Right renal cortex interstitium (tissue), 3 donors: Measurements from ENCODE around the gene PTPN13. TPM values are rescaled to one million over a fixed set of nuclear protein-coding genes. Genes with fewer than 3 reads are reported as not detected.

ENCODE experiments used
- DNase-seq, 3 donors: peaks; one replicate each; pipeline ENCODE4 v3.0.0-alpha.2; 2013; ENCODE audit warnings: low read depth in 3 of 3, low spot score in 2 of 3
- polyA plus RNA-seq, 3 donors: library from polyadenylated mRNA; unstranded; fragments of 120-200 nt; gene quantifications; one replicate each; pipeline ENCODE4 v1.2.1, GENCODE V29; 2013; ENCODE audit not compliant: insufficient read length in 3 of 3

Gene PTPN13
- polyA plus RNA-seq, 3 donors: 128 to 161 (median 139) TPM

GRCh38 chr4:86587381-86588140 is 6.6 kb upstream of the PTPN13 start:
- DNase-seq: no peak

GRCh38 chr4:86592553-86593249 is 1.4 kb upstream of the PTPN13 start:
- DNase-seq: no peak

GRCh38 chr4:86594559-86595425 is 677 bp downstream of the PTPN13 start:
- peak in 2 of 3 donors; percentile 52 to 57 for DNase-seq

DNA sequence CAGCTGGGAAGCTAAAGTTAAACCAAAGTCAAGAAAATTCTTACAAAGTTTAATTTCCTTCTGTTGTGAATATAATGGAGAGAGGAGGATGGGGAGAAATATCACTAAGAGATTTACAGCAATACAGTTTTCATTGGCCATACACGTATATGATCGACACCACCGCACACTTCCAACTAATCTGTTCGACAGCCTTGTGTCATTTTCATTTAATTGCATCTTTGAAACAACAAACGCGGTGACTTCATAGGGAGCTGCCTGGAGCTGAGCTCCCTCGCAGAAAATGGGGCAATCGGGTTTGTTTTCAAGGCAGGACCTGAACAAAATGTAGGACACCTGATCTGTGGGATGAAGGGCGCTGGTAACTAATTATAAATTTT is 1.3 kb downstream of the PTPN13 start:
- peak in 1 of 3 donors; percentile 44 for DNase-seq

DNA sequence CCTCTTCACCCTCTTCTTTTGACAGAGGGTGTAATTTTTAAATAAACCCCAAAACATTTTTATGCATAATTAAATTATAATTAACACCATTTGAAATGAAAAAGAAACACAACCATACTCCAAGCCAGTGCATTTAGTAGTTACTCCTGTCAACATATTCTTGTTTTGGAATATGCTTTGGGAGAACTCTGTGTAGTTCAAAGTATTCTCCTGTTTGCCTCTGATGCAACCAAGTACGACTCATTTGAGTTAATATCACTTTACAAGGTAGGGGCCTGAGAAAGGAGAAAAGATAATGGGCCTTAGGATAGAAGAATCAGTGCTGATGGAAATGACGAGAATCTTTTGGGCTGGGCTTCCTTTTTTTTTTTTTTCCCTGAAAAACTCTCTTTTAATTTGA is 2.7 kb downstream of the PTPN13 start:
- no peak for DNase-seq

DNA sequence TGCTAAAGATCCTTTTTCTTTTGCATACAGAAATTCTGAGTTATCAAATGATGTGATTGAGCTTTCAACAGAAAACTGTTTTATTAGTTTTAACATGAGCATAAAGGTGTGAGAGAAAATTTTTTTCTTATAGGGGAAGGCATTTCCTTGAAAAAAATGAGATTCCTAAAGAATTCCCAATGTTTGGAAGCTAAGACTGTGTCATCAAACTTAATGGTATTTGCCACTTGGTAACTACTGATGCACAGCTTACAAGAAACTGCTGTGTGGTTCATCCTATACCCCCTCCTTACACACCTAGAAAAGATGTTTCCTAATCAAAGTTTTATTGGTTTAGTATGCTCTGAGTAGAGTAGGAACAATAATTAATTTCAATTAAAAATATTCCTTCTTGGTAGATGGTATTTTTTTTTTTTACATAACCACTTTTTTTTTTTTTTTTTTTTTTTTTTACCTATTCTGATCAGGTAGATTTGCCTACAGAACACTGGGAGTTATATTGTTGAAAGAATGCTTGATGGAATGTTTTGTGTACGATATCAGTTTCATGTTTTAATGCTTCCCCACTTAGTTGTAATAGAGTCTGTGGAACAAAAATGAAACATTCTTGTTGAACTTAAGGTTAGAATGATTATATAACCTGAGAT is 6.0 kb downstream of the PTPN13 start:
- no peak for DNase-seq

DNA sequence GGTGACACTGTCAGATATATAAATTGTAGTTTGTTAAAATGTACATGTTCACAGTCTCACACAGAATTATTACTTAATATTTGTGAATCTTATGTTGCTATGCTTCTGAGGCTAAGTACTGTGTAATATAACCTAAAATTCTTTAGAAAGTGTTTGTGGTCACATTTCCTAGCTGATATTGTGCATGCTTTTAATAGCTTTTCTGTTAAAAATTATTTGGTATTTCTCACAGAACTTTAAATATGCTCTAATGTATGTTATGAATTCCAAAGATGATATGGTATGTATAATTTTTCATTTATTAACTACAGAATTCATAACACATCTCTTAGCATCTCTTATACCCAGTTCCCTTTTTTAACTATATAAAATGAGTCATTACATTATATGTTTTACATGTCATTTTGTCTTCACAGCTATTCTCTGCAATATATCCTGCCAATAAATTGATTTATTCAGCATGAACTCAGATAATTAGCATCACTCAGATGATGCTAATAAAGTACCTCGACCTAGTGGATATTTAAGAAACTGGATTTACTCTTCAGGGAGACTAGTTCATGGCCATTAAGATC is 9.3 kb downstream of the PTPN13 start:
- DNase-seq: no peak

DNA sequence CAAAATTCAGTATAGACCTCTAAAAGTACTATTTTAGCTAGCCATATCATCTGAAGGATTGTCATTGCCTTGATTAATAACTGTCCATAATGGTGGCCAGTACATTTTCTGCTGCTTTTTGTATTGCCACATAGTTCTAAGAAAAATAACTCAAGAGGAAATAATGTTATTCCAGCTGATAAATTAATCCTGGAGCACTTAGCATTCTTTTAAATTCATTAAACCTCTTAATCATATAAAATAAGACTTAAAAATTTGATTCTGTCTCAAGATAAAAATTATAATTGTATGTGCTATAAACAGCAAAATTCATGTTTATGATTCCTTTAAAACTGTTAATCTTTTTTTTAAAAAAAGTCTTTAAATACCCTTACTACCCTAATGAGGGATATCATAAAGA is 12.7 kb downstream of the PTPN13 start:
- no peak for DNase-seq

GRCh38 chr4:86608757-86609375 is 14.8 kb downstream of the PTPN13 start:
- no peak for DNase-seq

DNA sequence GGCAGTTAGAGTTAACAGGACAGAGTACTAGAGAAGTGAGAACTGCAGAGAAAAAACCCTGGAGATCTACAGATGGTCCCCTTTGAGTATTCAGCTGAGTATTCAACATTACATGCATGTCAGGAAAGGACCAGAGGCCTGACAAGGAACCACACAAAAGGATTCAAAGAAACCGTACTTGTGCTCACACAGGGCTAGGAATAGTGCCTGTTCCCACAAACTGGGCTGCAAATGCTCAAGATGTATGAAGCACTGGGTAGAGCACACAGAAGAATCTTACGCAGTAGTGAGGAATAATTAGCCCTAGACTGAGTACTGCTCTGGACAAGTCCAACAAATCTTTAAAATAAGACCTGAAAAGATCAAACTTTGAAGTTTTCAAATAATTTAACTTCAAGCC is 17.6 kb downstream of the PTPN13 start:
- no peak for DNase-seq

DNA sequence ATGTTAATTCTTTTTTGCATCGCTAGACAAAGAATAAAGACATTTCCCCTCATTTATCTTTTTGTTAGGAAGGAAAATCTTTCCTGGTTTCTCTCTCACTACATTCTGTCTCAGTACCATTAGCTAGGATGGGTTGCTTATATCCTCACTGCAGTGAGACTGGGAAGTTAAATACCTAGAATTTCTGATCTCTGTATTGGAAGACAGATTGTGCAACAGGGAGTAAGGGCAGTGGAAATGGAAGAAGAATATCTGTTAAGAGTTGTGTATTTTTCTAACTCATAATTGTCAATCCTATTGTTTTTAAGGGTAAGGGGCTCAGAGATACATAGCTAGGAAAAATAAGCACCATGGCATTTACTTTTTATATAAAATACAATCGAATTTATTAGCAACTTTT is 19.6 kb downstream of the PTPN13 start:
- no peak for DNase-seq

- DNase-seq: no peak
These were observed 20.8 kb downstream of the PTPN13 start for GRCh38 chr4:86614865-86615264.

GRCh38 chr4:86615501-86615900 is 21.4 kb downstream of the PTPN13 start:
- DNase-seq: no peak

DNA sequence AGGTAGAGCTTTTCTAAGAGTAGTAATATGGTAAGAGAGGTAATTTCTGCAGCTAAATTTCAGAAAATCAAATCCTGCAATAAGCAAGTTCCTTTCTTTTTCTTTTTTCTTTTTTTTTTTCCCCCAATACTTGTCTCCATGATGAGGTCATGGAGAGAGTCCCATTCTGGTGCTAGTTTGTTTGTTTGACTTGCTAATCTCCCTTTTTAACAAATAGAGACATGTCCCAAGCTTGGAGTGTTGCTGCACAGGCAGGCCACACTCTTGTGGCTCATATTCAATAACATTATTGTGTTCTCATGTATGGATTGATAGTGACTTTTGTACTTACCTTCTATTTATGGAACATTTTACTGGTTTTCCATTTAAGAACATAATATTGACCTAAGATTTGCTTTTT is 25.5 kb downstream of the PTPN13 start:
- no peak for DNase-seq

GRCh38 chr4:86621435-86621834 is 27.3 kb downstream of the PTPN13 start:
- DNase-seq: no peak

- no peak for DNase-seq
These were observed 32.0 kb downstream of the PTPN13 start for GRCh38 chr4:86626066-86626465.

DNA sequence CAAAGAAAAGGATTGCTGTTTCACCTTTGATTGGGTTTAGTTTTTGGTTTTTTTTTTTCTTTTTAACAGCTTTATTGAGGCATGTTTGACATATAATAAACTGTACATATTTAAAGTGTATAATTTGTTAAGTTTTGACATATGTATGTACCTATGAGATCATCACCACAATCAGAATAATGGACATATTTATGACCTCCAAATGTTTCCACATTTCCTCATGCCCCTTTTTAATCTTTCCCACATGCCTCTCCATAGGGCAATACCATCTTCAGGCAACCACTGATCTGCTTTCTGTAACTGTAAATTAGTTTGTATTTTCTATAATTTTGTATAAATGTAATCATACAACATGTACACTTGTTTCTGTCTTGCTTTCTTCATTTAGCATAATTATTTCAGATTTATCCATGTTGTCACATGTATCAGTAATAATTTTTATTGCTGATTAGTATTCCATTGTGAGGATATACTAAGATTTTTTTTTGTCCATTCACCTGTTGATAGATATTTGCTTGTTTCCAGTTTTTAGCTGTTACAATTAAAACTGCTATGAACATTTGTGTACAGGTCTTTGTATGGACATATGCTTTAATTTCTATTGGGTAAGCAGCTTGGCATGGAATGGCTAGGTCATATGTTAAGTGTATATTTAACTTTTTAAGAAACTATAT is 33.5 kb downstream of the PTPN13 start:
- DNase-seq: no peak

- DNase-seq: no peak
These were observed 36.5 kb downstream of the PTPN13 start for GRCh38 chr4:86630629-86631028.

DNA sequence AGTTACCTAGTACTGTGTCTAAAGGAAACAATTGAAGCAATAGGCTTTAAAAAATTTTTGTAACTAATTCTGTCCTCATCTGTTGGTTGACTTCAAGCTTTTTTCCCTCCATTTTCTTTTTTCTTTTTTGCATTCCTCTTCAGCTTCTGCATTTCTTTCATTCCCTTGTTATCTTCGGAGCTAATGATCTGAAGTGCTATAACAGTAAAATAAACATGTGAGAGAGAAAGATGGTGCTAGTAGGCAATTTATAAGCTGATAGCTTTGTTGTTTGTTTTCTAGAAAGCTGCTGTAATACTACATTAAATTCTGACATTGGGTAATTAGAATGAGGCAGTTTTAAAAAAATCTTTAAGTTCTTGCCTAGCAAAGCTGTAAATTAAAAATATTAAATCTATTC is 37.1 kb downstream of the PTPN13 start:
- no peak for DNase-seq

DNA sequence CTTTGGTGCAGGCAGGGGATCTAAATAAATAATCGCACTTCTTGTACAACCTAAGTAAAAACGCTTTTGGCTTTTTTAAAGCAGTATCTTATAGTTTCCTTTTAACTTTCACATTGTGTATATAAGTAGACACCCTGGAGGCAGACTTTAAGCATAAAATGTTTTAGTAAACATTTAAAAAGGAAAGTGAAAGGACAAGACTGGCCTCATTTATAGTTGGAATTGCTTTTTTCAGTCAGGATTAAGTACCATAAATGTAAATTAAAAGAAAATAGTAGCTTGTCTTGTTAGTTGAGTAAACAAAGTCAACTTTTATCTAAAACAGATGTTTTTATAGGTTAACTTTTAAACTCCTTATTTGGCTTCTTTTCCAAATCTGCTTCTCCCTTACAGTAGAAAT is 39.7 kb downstream of the PTPN13 start:
- DNase-seq: peak in 1 of 3 donors; percentile 18
